ENCODE measurements around the gene MIX23.
A peak's percentile ranks its signal among the peaks of the same experiment; 100 is the strongest.
"Not testable (repeated sequence)": the region's sequence is repeated elsewhere in the genome, so short reads cannot be mapped to it uniquely, and the experiment has no call there.

The MIX23 gene

DNA sequence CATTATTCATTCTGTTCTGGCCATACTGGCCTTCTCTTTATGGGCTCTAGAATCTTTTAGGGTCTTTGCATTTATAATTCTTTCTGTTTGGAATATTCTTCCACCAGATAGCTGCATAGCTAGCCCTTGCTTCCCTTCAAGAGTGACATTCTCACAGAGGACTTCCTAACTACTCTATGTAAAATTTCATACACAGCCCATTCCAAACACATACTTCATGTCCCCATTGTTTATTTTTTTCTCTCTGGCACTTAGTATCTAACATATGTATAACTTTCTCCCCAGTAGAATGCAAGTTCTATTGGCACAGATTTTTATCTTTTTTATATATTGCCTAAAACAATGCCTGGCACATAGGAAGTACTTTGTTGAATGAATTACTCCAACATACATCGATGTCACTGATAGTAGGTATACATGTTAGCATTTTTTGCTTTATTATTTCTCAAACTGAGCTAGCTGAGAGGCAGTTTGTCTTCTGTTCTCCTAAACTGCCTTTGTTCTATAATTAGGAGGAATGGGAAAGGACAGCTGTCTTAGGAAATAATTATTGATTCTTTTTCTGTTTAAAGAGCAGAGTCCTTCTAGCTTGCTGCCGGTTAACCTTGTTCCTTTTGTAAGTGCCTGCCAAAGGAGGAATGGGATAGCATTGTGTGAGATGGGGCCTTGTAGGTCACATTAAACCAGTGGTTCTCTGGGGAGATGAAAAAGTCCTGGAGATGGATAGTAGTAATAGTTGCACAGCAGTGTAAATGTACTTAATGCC, 8.8 kb upstream of the MIX23 start:
- DNase-seq: no peak

DNA sequence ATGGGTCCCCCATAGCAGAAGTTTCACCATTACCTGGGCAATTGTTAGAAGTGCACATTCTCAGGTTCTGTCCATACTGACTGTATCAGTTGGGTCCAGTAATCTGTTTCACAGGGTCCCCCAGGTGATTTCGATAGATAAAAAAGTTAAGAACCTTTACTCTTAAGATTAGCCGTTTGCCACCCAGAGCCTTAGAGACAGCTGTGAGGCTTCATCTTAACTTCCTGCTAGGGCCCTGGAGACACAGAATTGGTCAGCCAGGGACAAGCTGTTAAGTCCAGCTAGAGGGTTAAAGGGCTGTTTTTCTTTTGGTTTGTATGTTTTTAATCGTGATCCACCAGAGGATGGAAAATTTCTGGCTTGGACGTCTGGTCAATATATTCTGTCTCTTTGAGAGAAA, 7.6 kb upstream of the MIX23 start:
- DNase-seq: no peak

DNA sequence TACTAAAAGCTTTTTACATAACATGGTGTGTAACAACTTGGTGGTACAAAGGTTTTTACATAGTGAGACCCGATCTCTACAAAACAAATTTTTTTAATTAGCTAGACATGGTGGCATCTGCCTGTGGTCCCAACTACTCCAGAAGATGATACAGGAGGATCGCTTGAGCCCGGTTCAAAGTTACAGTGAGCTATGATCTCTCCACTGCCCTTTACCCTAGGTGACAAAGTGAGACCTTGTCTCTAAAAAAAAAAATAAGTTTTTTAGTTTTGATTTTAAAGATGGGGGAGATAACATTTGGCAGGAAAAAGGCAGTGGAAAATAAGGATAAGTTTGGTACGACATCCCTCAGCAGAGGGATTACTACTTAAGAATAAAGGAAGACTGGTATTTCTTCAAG, 6.9 kb upstream of the MIX23 start:
- DNase-seq: no peak

DNA sequence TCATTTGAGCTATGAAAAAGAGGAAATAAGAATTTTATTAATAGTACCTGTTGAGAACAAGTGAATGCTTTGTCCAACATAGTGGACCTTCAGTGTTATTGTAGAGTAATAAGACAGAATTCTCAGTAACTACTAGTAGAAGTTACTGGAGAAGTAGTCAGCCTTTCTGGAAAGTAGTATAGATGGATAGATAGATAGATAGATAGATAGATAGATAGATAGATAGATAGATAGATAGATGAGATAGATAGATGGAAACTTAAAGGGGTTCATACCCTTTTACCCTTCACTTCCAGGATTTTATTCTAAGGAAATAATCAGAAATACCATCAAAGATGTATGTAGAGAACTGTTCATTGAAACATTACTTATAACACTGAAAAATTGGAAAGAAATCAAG, 6.2 kb upstream of the MIX23 start:
- no peak for DNase-seq

DNA sequence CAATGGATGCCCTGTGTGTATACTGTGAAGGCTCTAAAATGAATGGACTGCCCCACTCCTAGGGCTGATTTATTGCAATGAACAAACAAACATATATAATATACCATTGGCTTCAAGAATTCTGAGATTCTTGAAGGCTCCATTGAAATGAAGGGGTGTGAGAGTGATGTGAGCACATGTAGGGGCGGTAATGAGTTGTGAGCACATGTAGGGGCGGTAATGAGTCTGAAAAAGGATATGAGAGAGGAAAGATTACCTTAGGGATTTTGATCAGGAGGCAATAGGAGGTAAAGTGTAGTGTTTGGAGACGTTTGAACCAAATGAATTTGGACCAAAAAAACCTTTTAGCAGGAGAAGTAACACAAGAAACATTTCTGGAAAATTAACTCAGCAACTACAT, 4.7 kb upstream of the MIX23 start:
- no peak for DNase-seq

DNA sequence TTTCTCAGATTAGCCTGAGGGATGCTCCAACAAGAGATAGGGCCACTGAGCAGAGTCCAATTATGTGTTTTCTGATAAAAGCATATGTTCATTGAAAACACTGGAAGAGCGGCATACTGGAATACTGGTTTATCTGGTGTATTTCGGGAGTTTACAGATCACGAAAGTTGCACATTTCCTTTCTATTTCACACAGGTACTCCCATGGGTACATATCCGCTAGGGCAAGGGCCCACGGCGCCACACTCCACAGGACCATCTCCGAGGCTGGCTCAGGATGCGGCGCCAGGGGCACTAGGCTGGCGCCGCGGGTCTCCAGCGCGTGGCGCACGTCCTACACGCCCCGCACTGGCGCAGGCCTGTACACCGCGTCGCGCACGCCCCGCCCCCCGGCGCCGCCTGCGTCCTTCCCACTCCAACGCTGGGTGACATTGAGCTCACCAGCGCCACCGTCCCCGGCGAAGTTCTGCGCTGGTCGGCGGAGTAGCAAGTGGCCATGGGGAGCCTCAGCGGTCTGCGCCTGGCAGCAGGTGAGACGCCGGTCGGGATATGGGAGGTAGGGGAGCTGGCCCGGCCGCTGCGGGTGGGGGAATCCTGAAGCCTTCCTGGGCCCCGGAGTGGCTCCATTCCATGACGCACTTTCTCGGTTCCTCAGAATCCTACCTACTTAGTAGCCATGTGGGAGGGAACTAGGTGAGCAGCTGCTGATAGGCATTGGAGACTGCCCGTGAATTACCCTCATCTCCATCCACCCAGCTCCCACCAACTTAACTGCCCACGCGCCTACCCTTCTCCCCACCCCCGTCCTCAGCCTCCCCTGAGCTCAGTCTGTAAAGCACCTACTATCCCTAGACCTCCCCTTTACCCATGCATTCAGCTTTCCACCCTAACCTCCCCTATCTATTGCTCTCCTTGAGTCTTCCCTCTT, 1.0 kb upstream of the MIX23 start, which contains the start of gene FAM162A:
Gene FAM162A, plus strand, starts transcription at position 412 of the 927 bp plus-strand sequence. Its CDS starts 84 bp downstream, at position 496.
- DNase-seq: peak; percentile 91 to 93

DNA sequence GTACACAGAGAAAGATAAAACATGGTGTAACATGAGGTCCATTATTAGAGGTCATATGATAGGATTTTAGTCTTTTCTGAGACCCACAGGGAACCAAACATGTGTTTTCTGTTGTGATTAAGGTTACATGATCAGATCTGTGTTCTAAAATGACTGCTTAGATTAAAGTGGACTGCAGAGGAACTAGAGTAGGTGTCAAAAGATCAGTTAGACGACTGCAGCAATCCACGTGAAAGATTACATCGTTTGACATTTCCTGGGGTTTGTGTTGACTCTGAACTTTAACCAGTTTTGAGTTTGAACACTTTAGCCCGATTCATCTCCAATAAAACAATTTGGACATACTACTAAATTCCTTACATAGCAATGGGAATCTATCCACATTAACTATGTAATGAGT, 5.1 kb downstream of the MIX23 start:
- DNase-seq: no peak

DNA sequence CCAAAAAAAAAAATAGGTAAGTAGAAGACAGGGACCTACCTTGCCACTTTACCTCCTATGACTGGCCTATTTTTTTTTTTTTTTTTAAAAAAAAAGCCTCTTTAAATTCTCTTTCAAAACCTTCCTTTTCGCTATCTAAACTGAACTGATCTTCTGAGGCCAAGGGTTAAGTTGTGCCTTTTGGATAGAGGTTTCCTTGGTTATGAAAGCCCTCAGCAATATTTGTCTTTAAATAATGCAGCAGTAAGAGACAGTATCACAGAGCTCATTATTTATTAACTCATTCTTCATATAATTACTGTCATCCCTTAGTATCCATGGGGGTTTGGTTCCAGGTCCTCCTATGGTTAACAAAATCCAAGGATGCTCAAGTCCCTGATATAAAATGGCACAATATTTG, 9.0 kb downstream of the MIX23 start:
- no peak for DNase-seq

DNA sequence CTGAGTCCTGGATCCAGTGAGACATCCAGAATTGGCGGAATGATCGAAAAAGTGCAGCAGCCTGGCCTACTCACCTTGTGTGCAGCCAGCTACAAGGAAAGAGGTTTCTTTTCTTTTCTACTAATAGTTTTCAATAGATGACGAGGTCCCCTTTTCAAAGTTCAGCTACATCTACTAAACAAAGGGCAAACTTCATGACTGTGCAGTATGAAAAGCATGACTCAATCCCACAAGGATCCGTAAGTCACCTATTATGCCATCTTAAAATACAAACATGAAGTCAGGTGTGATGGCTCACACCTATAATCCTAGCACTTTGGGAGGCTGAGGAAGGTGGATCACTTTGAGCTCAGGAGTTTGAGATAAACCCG, 16.7 kb downstream of the MIX23 start:
- DNase-seq: no peak

DNA sequence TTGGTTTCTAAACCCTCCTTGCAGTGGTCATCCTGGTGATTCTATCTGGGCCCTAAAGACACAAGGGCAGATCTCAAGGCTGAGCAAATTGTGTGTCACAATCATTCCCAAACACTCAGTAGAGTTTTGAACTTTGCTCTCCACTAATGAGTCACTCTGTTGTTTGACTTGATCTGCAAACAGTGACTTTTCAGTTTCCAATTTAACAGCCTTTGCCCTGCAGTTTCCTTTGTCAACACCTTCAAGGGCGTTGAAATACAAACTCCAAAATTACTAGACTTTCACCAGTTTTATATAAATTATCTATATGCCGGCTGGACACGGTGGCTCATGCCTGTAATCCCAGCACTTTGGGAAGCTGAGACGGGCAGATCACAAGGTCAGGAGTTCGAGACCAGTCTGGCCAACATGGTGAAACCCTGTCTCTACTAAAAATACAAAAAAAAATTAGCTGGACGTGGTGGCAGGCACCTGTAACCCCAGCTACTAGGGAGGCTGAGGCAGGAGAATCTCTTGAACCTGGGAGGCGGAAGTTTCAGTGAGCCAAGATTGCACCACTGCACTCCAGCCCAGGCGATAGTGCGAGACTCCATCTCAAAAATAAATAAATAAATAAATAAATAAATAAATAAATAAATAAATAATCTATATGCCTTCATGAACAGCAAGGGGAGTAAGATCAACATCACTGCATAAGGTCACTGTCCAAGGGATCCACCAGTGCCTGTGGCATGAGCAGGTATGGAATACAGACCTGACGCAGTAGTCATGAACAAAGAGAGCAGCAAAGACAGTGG, 17.3 kb downstream of the MIX23 start:
- DNase-seq: not testable (repeated sequence)

DNA sequence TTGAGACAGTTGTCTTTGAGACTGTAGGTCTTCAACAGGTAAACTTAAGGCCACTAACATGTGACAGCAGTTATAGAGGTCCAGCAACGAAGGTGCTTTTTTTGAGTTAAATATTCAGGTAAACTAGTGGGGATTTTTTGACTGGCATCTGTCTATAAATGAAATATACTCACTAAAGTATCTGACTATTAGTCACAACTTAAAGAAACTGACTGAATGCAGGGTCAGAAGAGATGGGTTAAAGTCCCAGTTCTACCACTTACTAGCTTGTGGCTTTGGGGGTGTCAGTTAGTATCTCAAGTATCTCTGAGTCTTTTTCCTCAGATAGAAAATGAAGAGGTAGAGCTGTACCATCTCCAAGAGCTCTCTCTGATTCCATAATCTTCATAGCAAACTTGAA, 18.0 kb downstream of the MIX23 start:
- no peak for DNase-seq

DNA sequence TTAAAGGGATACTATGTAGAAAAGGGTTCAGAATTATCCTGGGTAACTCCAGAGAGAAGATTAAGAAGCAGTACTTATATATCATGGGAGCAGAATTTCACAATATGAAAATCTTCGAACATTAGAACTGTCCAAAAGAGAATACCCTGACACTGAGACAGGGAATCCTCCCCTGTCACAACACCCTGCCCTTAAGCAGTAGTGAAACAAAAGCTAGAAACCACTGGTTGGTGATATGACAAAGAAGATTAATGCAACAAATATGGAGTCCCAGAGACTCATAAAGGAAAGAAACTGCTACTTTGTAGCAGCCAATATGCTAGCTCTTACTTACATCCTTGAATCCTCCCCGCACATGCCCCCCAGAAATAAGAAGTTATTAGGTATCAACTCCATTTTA, 18.5 kb downstream of the MIX23 start:
- DNase-seq: no peak

DNA sequence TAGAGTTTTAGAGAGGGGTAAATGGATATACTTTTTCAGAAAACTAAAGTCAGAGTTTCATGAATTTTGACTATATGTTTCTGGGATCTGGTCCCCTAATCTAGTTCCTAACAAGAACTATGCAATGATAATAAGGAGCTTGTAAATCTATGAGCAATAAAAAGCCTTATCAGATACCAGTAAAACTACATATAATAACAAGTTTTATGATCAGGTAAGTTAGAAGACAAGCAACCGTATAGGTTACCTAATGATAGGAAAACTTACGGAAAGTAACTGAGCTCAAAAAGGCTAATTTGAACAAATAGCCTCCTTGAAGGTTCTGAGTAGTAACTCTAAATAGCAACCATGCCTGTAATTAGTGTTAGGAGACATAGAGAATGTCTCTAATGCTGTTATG, 21.0 kb downstream of the MIX23 start:
- no peak for DNase-seq

DNA sequence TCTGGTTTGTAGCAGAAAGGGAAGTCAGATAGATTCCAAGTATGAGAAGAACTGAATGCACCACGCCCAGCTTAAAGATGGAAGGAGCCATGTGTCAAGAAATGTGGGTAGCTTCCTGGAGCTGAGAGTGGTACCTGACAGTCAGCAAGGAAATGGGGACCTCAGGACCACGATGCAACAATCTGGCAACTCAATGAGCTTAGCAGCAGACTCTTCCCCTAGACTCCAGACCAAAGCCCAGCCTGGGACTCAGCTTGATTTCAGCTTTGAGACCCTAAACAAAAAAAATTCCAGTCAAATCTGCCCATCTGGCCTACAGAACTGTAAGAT, 24.4 kb downstream of the MIX23 start:
- no peak for DNase-seq

DNA sequence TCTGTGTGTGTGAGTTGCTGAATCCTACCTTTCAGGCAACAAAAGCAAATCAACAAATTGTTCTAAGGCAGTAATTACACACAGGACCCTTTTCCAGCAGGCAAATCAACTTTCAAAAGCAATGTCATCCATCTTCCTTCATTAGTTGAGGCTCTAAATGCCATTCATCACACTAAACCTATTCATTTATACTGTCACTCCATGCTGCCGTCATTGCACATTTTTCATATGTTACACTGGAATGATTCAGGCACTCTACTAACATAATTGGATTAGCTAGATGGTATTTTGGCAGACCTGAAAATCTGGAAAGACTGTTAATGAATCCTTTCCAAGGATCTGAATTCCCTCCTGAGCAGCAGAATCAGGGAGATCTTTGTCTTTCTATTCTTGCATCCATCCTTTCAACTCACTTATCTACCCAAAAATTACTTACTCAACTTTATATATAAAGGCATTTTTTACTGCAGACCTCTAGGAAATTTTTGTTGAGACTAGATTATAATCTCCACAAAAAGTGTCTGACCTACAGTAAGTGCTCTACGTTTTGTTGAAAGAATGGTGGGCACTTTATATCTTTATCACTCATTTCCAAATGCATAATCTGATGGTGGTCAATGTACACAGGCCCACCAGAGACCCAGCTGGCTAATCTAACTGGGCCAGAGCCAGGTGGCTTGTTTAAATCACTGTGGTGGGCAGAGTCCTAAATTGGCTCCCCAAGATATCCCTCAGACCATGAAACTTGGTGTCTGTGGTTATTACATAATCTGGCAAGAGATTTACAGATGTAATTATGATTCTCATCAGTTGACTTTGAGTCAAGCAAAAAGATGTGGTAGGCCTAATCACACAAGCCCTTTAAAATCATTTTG, 25.0 kb downstream of the MIX23 start:
- no peak for DNase-seq

DNA sequence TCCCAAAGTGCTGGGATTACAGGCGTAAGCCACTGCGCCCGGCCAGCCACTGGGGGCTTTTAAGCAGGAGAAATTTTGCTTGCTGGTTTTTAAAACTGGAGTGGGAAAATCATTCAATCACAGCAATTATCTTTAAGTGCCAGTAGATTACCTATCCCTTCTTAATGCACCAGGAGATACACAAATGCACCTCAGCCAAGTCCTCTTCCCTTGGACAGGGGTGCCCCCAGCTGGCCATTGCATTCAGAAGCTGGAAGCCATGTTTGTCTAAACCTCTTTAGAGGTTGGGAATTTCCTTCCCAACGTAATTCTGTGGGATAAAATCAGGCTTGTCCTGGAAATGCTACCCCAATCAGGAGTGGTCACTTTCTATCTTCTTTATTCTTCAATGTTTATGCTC, 26.6 kb downstream of the MIX23 start:
- peak; percentile 31 to 34 for DNase-seq

DNA sequence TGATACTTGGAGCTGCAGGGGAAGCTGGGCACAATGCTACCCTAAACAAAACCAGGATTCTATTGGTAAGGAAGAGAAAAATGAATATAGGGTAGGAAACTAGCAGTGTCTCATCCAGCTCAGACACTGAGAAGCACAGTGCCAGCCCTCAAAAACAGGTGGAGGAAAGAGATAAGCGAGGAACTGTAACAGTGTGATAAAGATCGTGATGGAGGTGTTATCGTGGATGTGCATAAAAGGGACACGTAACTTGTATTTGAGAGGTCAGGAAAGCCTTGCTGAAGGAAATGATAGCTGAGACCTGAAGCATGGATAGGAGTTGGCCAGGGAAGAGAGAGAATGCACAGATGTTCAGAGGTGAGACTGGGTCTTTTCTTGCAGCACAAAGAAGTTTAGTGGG, 27.4 kb downstream of the MIX23 start:
- DNase-seq: no peak

DNA sequence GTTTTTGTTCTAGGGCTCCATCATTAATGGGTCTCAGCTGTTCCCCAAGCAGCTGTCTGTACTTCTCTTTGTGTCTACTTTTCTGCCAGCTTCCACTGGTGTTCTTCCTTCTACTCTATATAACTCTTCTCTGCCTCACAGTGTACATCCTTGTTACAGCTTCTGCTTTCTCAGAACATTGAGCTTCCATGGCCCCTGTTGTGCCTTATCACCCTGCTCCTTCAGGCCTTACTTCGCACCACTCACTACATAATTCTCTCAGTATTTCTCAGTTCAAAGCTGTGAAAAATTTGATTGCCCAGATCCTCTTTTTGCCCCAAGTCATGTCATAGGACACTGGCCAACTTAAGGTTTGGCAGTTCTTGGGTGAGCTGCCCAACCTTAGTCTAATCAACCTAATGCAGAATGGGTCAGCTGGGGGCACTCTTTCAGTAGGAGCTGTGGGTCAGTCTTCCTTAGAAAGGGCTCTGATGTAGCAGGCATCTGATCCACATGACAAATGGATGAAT, 29.1 kb downstream of the MIX23 start:
- DNase-seq: no peak

DNA sequence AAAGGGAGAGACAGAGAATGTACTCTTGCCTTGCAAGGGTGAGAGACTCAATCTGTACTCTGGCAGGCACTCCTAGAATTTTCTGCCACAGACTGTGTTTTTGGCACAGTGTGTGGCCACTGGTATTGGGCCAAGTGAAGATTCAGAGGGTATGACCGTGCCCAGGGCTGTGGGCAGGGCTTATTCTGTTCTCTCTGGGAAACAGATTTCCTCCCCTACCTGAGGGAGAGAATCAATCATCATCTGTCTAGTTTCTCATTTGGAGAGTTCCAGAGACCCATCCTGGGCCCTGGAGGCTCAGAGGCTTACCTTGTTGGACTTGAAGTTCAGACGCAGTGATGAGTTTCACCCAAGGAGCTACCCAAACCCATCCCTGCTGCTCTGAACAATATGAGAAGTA, 29.8 kb downstream of the MIX23 start:
- DNase-seq: no peak

DNA sequence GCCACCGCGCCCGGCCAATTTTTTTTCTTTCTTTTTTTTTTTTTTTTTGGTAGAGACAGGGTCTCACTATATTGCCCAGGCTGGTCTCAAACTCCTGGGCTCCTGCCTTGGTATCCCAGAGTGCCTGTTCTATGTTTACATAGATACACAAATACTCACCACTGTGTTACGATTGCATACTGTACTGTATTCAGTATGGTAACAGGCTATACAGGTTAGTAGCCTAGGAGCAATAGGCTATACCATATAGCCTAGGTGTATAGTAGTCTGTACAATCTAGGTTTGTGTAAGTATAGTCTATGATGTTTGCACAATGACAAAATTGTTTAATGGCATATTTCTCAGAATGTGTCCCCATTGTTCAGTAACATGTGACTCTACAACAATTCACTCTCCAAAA, 31.4 kb downstream of the MIX23 start:
- no peak for DNase-seq

DNA sequence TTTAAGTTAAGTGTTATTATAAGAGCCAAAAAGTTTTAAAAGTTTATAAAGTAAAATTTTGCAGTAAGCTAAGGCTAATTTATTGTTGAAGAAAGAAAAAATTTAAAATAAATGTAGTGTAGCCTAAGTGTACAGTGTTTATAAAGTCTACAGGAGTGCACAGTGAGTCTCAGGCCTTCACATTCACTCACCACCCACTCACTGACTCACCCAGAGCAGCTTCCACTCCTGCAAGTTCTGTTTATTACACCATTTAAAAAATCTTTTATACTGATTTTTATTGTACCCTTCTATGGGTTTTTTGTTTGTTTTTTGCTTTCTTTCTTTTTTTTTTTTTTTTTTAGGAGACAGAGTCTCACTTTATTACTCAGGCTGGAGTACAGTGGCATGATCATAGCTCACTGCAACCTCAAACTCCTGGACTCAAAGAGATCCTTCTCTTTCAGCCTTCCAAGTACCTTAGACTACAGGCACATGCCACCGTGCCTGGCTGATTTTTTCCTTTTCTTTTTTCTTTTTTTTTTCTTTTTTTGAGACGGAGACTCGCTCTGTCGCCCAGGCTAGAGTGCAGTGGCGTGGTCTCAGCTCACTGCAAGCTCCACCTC, 32.1 kb downstream of the MIX23 start:
- DNase-seq: no peak

DNA sequence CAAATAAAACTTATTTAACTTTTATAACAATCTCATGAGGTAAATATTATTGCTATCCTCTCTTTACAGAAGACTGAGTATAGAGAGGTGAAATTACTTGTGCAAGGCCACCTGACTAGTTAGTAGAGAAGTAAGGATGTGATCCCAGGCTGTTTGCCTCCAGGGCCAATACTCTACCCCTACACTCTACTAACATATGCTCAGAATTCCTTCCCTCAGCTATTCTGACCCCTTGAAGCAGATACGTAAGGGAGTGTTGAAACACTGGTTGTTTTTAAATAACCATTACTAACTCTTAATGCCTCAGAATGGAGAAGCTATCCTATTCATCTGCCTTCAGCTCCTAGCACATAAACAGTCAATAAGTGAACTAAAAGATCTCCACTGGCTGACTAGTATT, 33.9 kb downstream of the MIX23 start:
- DNase-seq: no peak

All from CD4-positive, alpha-beta T cell treated with Interleukin-4 for 1 hour (primary cell).